AG20443 (cell line): Measurements from ENCODE around the gene HMCES.
A peak's percentile ranks its signal among the peaks of the same experiment; 100 is the strongest.
"Not testable (repeated sequence)": the region's sequence is repeated elsewhere in the genome, so short reads cannot be mapped to it uniquely, and the experiment has no call there.

Experiments used
- DNase-seq: peaks from one replicate; pipeline ENCODE4 v3.0.0; 2012; ENCODE audit warnings: low spot score, mixed read lengths

The HMCES gene

DNA sequence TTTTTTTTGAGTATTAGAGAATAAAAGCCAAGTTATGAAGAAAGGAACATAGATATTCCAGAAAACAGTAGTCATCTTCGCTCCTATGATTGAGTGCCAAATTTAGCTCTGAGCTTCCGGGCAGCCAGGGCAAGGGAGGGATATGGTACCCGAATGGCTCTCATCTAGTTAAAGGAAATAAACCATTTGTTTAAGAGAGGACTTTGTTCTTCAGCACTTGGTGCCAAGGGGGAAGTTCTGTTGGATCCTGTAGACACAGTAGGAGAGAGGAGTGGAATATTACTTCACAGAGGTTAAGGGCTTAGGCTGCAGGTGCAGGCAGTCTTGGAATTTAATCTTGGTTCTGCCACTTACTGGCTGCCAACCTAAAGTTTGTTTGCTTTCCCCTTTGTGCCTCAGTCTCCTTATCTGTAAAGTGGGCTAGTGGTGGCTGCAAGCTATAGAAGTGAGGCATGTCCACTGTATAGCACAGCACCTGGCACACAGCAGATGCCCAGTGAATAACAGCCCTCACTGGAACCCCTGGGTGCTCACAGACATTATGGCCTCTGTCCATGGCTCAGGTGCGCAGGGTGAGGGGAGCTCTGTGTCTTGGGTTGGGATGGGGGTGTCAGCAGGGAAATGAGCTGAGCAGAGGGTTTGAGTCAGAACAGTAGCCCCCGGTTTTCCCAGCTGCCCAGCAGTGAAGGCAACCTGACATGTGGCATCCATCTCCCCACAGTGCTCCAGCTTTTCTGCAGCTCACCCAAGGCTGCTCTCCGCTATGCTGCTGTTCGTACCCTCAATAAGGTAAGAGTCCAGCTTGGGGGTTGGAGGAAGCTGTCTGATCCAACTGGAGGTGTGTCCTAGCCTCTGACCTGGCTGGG, 18.8 kb upstream of the HMCES start:
- DNase-seq = no peak

DNA sequence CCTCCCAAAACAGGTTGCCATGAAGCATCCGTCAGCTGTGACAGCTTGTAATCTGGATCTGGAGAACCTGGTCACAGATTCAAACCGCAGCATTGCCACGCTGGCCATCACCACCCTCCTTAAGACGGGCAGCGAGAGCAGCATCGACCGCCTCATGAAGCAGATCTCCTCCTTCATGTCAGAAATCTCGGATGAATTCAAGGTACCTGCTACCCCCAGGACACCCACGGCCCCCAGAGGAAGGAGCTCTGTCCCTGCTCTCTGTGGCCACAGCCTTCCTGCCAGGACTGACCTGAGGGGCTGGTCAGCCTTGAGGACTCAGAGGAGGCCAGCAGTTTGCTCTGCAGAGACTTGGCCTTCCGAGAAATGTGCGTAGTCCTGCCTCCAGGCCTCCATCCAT, 18.1 kb upstream of the HMCES start:
- no peak for DNase-seq

DNA sequence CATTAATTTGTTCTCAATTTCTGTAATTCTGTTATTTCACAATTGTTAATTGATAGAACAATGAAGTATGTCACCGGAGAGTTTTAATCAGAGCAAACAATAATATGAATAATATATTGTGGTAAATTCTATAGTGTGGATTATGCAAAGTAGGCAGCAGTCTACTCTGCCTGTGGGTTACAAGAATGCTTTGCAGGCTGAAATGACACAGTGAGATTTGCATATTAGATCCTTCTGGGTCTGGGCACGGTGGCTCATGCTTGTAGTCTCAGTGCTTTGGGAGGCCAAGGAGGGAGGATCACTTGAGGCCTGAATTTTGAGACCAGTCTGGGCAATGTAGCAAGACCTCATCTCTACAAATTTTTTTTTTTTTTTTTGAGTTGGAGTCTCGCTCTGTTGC, 16.8 kb upstream of the HMCES start:
- no peak for DNase-seq

DNA sequence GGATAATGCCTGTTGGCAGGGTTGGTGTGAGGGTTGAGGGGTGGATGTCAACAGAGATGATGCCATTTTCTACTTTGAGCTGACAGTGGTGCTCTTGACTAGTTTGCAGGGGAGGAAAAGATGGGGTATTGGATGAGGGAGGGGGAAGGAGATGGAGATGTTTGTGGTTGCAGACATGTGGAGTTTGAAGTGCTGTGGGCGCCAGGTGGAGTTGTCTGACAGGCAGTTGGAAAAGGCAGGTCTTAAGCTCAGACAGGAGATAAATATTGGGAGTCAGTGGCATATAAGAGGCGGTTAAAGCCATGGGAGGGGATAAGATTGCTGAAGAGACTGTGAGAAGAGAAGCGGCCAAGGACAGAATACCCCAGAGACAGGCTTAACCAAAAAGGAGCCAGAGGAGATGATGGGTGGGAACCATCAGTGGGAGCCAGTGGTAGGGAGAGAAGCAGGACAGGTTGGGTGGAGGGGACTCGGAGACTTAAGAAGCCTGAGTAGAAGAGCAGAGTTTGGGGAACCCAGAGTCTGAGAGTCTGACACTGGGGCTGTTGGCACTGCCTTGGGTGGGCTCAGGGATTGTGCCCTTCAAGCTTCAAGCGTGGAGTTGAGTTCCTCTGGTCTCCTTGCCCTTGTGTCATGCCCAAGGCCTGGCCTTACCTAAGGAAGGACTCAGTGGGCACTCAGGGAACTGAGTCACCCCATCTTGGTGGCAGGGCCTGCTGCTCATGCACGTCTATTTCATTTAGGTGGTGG, 15.3 kb upstream of the HMCES start:
- DNase-seq = no peak

DNA sequence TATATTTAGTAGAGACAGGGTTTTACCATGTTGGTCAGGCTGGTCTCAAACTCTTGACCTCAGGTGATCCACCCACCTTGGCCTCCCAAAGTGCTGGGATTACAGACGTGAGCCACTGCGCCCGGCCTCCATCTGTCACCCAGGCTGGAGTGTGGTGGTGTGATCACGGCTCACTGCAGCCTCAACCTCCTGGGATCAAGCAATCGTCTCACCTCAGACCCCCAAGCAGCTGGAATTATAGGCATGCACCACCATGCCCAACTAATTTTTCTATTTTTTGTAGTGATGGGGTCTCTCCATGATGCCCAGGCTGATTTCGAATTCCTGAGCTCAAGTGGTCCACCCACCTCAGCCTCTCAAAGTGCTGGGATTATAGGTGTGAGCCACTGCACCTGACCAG, 13.7 kb upstream of the HMCES start:
- DNase-seq = not testable (repeated sequence)

DNA sequence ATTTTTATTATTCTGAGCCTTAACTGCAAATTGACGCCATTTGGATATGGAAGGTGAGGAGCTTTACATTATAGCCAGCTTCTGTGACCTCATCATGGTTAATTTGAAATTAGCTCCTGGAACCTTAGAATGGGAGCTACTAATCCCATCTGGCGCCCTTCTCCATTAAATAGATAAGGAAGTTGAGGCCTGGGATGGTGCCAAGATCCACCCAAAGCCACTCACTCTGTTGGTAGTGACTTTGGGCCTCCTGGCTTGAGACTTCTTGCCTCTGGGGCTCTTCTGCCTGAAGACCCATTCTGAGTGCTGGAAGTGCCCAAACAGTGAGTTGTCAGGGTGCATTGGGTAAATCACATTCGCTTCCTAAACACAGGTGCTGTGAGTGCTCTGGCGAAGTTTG, 12.0 kb upstream of the HMCES start:
- DNase-seq = no peak

DNA sequence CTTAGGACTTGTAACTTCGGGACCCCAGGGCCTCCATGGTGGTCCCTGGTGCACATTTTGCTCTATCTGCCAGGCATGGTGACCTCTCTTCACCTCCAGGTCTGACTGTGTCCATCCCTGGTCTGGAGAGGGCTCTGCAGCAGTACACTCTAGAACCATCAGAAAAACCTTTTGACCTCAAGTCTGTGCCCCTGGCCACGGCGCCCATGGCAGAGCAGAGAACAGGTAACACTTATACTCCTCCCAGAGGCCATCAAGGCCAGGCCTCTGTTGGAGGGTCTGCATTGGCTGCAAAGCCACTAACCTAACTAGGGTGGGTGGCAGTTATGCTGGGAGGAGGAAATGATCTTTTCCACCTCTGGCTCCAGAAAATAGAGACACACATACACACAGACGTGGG, 10.3 kb upstream of the HMCES start:
- no peak for DNase-seq

DNA sequence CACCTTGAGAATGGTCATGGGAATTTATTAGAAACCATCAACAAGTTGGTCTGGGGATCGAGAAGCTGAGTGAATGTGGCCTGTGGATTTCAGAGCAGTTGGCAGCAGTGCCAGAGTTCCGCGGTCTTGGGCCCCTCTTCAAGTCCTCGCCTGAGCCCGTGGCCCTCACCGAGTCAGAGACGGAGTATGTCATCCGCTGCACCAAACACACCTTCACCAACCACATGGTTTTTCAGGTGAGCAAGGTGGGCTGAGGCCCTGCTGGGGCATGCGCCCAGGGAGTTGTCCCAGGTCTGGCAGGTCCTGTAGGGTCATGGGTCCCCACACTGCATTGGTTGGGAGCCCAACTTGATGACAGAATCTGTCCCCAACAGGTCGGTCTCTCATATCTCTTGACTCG, 7.0 kb upstream of the HMCES start:
- DNase-seq = no peak

DNA sequence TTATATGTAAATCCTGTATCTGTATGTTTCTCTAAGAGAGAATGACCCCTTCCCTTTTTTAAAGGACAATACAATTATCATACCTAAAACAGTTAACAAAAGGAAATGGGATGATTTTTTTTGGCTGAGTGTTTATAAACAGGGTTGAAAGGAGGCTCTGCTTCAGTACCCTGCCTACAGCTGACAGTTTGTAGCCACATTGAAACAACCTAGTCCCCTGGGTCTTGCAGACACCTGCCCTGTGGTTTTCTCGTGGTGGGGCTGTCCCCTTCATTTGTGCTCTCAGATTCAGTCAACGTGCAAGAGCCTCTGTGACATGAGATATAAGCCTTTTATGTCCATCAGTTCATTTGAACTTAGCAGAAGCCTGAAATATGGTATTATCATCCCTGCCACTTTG, 2.3 kb upstream of the HMCES start:
- DNase-seq = no peak

DNA sequence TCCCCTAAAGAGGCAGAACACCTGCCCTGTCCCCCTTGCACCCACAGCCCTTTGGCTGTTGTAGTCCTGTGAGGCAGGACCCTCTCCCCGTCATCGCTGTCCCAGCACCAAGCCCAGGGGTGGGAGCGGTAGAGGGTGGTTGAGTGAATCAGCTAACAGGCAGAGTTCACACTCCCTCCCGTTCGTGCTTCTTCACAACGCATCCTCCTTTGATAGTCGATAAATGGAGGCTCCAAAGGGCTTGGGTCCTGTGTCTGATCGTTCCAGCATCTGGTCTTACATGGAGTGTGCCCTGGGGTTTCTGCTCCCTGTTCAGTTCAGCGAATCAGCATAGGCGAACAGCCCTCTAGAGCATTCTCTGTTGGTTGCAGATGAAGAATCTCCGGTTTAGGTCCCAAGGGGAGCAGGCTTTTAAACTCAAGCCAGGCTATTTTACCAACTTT, 820 bp upstream of the HMCES start:
- DNase-seq = peak; percentile 21

GRCh38 chr3:129278966-129279906, 566 bp downstream of the HMCES start:
- peak; percentile 73 for DNase-seq

DNA sequence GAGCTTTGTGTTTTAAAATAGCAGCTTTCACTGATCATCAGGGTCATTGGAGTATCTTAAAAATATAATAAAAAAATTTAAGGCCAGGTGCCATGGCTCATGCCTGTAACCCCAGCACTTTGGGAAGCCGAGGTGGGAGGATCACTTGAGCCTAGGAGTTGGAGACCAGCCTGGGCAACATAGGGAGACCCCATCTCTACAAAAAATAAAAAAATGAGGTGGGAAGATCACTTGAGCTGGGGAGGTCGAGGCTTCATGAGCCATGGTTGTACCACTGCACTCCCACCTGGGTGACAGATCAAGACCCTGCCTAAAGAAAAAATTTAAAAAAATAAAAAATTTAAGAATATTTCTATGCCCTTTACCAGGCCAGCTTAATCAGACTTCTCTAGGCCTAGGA, 1.5 kb downstream of the HMCES start:
- no peak for DNase-seq

DNA sequence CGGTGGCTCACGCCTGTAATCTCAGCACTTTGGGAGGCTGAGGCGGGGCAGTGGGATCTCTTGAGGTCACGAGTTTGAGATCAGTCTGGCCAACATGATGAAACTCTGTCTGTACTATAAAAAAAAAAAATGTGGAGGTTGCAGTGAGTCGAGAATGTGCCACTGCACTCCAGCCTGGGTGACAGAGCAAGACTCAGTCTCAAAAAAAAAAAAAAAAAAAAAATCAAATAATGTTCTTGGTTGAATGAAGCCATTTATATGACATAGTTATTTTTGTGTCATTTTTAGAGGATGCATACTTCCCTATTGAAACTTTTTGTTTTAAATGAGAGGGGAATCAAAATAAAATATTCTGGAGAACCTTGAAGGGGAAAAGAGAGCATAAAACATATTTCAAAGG, 3.1 kb downstream of the HMCES start:
- no peak for DNase-seq

- DNase-seq = peak; percentile 51
Measured at GRCh38 chr3:129282727-129283327, 4.2 kb downstream of the HMCES start.

DNA sequence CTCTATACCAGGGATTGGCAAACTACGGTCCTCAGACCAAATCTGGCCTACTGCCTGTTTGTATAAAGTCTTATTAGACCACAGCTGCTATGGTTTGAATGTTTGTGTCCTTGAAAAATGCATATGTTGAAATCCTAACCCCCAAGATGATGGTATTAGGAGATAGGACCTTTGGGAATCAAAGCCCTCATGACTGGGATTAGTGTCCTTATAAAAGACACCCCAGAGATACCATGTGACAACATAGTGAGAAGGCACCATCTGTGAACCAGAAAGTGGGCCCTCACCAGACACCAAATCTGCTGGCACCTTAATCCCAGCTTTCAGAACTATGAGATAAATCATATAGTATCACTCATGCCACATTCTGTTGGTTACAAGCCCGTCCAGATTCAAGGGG, 7.4 kb downstream of the HMCES start:
- no peak for DNase-seq

GRCh38 chr3:129288446-129288845, 9.8 kb downstream of the HMCES start:
- no peak for DNase-seq

GRCh38 chr3:129289201-129289921, 10.7 kb downstream of the HMCES start:
- DNase-seq = peak; percentile 52

DNA sequence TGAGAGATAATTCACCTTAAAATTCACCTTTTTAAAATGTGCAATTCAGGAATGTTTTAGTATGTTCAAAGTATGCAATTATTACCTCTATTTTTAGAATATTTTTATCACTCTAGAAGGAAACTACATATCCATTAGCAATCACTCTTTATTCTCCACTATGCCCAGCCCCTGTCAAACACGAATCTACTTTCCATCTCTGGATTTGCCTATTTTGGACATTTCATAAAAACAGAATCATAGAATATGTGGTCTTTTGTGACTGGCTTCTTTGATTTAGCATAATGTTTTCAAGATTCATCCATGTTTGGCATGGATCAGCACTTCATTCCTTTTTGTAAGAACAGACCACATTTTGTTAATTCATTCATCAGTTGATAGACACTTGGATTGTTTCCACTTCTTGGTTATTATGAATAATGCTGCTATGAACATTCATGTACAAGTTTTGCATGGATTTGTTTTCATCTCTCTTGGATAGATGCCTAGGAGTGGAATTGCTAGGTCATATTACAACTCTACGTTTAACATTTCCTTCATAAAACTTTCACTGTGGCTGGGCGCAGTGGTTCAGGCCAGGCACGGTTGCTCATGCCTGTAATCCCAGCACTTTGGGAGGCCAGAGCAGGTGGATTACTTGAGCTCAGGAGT, 12.7 kb downstream of the HMCES start:
- DNase-seq = no peak

DNA sequence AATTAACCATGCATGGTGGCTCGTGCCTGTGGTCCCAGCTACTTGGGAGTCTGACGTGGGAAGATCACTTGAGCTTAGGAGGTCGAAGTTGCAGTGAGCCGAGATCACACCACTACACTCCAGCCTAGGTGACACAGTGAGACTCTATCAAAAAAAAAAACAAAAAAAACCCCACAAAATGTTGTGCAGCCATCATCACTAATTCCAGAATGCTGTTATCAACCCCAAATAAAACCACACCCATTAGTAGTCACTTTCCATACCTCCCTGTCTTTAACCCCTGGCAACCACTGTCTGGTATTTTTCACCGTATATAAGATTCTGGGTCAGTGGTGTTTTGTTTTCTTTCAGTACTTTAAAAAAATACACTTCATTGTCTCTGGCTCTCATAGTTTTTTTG, 16.6 kb downstream of the HMCES start:
- no peak for DNase-seq

- no peak for DNase-seq
Measured at GRCh38 chr3:129304146-129304961, 25.7 kb downstream of the HMCES start.
